Aorta (tissue), 5 donors: ENCODE measurements around the gene CD248. TPM values are rescaled to one million over a fixed set of nuclear protein-coding genes. Genes with fewer than 3 reads are reported as not detected.
A peak's percentile ranks its signal among the peaks of the same experiment; 100 is the strongest.

Source experiments
- ATAC-seq: fragments of 200-7000 bp; cut with Tn5 transposase; one replicate; pipeline ENCODE4 v1.9.1; 2022; ENCODE audit warnings: moderate library complexity; ENCODE audit not compliant: low FRiP score
- DNase-seq, 2 donors: peaks; one replicate each; pipeline ENCODE4 v3.0.0-alpha.2; 2020
- H3K27ac ChIP-seq, 2 donors: one replicate each; pipeline ENCODE4 v1.5.1; 2013; ENCODE audit warnings: low read length in 2 of 2, mild to moderate bottlenecking in 2 of 2, moderate library complexity in 2 of 2, control low read depth in 1 of 2, inconsistent platforms in 1 of 2, low read depth in 1 of 2
- H3K27me3 ChIP-seq, 2 donors: one replicate each; pipeline ENCODE4 v1.6.1; 2013; ENCODE audit warnings: control low read depth in 1 of 2, low read length in 1 of 2, mild to moderate bottlenecking in 1 of 2, moderate library complexity in 1 of 2; ENCODE audit not compliant: insufficient read depth in 2 of 2, control insufficient read depth in 1 of 2
- H3K36me3 ChIP-seq, 2 donors: one replicate each; pipeline ENCODE4 v1.6.1; 2013; ENCODE audit warnings: control low read depth in 1 of 2, low read length in 1 of 2, mild to moderate bottlenecking in 1 of 2; ENCODE audit not compliant: insufficient read depth in 2 of 2, control insufficient read depth in 1 of 2
- H3K4me1 ChIP-seq, 2 donors: one replicate each; pipeline ENCODE4 v1.6.1; 2013; ENCODE audit warnings: low read length in 2 of 2, control low read depth in 1 of 2, mild to moderate bottlenecking in 1 of 2, moderate library complexity in 1 of 2; ENCODE audit not compliant: insufficient read depth in 2 of 2, control insufficient read depth in 1 of 2
- H3K4me3 ChIP-seq, 2 donors: one replicate each; pipeline ENCODE4 v1.5.1; 2013; ENCODE audit warnings: low read length in 2 of 2, control low read depth in 1 of 2, mild to moderate bottlenecking in 1 of 2
- H3K9me3 ChIP-seq: one replicate; pipeline ENCODE4 v1.6.1; 2013; ENCODE audit warnings: mild to moderate bottlenecking, low read length; ENCODE audit not compliant: control insufficient read depth
- WGBS, 2 donors: extraction: QIAGEN DNeasy Blood & Tissue Kit; methylation state at CpG; one replicate each; pipeline ENCODE4 v1.1.7; 2013; 5-methylcytosine and 5-hydroxymethylcytosine counted together
- intact Hi-C, 2 donors: fragments of 100-400 bp; cut with DNase I; formaldehyde crosslinking; loops; one replicate each; pipeline versions ENCODE4 v1.14.2 to v1.15.0; 2022
- polyA plus RNA-seq, 2 donors: library from polyadenylated mRNA; stranded (reverse); fragments of 200-250 nt; gene quantifications; one replicate each; pipeline ENCODE4 v1.2.3, GENCODE V29; 2013
- total RNA-seq, 2 donors: library from RNA; stranded (reverse); fragmentation: NEBNext Ultra II Directional; extraction: Animal tissue kit (Norgen Biotek cat#: 25700); gene quantifications; one replicate each; pipeline ENCODE4 v1.2.1, GENCODE V29; 2021
- donor health status: healthy with polysubstance abuse.
- donor health status: Bipolar disorder and iron deficiency.
- donor health status: DM: no; HTN: no; CAD: no.
- donor health status: DM: no; HTN: no; CAD: no.
- donor health status: DM: yes; HTN: yes; CAD: no.

Gene CD248
- total and polyA plus RNA-seq, 4 donors: 3.1 to 118 (median 22.9) TPM

- no peaks in the 10 kb centered on the region for H3K27me3 ChIP-seq
- H3K4me1 ChIP-seq: peaks cover 0 to 2% of the 10 kb centered on the region in 2 donors
- peak overlapping the region in 1 of 2 donors; percentile 41 for H3K27ac ChIP-seq
- H3K36me3 ChIP-seq: peaks cover 2 to 10% of the 10 kb centered on the region in 2 donors
- peak overlapping the region; percentile 59 to 77 for H3K4me3 ChIP-seq
- intact Hi-C loops: loop anchor here in 1 of 2 donors (10.0 kb wide), 1 partner anchor 194 kb away; the partner anchor contains the start of gene PACS1
- 2 to 3% methylated on average over 32 of the region's 32 CpGs for WGBS, 2 donors
- H3K9me3 ChIP-seq: no peaks in the 10 kb centered on the region
- no peak for DNase-seq
- ATAC-seq: no peak
Observed at GRCh38 chr11:66268952-66269905, 47.6 kb downstream of the CD248 start.

GRCh38 chr11:66268244-66268951 lies 48.4 kb downstream of the CD248 start, which contains the start of gene RAB1B:
TSS of gene RAB1B (plus strand) at chr11:66268639. CDS start at chr11:66268680, 41 bp downstream.
- H3K9me3 ChIP-seq: no peaks in the 10 kb centered on the region
- ATAC-seq (peak; percentile 95), DNase-seq (peak; percentile 100)
- peak within 1 kb of the TSS; percentile 68 to 95 for H3K27ac ChIP-seq
- intact Hi-C loops: loop anchor here in 1 of 2 donors (10.0 kb wide), 1 partner anchor 194 kb away; the partner anchor contains the start of gene PACS1
- H3K36me3 ChIP-seq: peaks cover 0 to 9% of the 10 kb centered on the region in 2 donors
- 0% methylated on average over 46 to 64 of the region's 64 CpGs for WGBS, 2 donors
- peaks cover 0 to 2% of the 10 kb centered on the region in 2 donors for H3K4me1 ChIP-seq
- H3K4me3 ChIP-seq: peak within 1 kb of the TSS; percentile 59 to 81
- no peaks in the 10 kb centered on the region for H3K27me3 ChIP-seq

- Histone ChIP-seq H3K36me3 (peaks cover 0 to 7% of the 10 kb centered on the region in 2 donors), H3K27ac (peak overlapping the region; percentile 68 to 95), H3K27me3 (no peaks in the 10 kb centered on the region), H3K4me3 (peak overlapping the region; percentile 52 to 81), H3K4me1 (peaks cover 0 to 2% of the 10 kb centered on the region in 2 donors), H3K9me3 (no peaks in the 10 kb centered on the region)
- WGBS, 2 donors: 0 to 1% methylated on average over 59 to 61 of the region's 61 CpGs
- ATAC-seq: peak; percentile 92
- DNase-seq: peak; percentile 92 to 97
- intact Hi-C loops: loop anchor here in 1 of 2 donors (10.0 kb wide), 1 partner anchor 193 kb away; the partner anchor contains the start of gene PACS1
Observed at GRCh38 chr11:66267379-66268243, 49.2 kb downstream of the CD248 start.

GRCh38 chr11:66267039-66267378 lies 49.8 kb downstream of the CD248 start:
- intact Hi-C loops: loop anchor here in 1 of 2 donors (10.0 kb wide), 1 partner anchor 192 kb away; the partner anchor contains the start of gene PACS1
- Histone ChIP-seq H3K9me3 (no peaks in the 10 kb centered on the region), H3K36me3 (peaks cover 0 to 3% of the 10 kb centered on the region in 2 donors), H3K4me1 (peaks cover 0 to 2% of the 10 kb centered on the region in 2 donors), H3K4me3 (peak overlapping the region; percentile 27 to 39), H3K27ac (peak overlapping the region in 1 of 2 donors; percentile 53), H3K27me3 (no peaks in the 10 kb centered on the region)
- DNase-seq (no peak), ATAC-seq (no peak)
- 7 to 9% methylated on average over 13 of the region's 13 CpGs for WGBS, 2 donors

- no peak for DNase-seq
- peaks cover 0 to 2% of the 10 kb centered on the region in 2 donors for H3K4me1 ChIP-seq
- ATAC-seq: no peak
- H3K9me3 ChIP-seq: no peaks in the 10 kb centered on the region
- peaks cover 0 to 3% of the 10 kb centered on the region in 2 donors for H3K36me3 ChIP-seq
- H3K27ac ChIP-seq: no peak overlapping the region
- no peak overlapping the region for H3K4me3 ChIP-seq
- WGBS, 2 donors: 73 to 77% methylated on average over 20 of the region's 20 CpGs
- intact Hi-C loops: loop anchor here in 1 of 2 donors (10.0 kb wide), 1 partner anchor 192 kb away; the partner anchor contains the start of gene PACS1
- no peaks in the 10 kb centered on the region for H3K27me3 ChIP-seq
Observed at GRCh38 chr11:66266378-66267038, 50.3 kb downstream of the CD248 start.

- H3K36me3 ChIP-seq: peaks cover 0 to 3% of the 10 kb centered on the region in 2 donors
- 93 to 94% methylated on average over 26 of the region's 26 CpGs for WGBS, 2 donors
- ATAC-seq: no peak
- no peak overlapping the region for H3K27ac ChIP-seq
- DNase-seq: no peak
- H3K4me3 ChIP-seq: no peak overlapping the region
- H3K27me3 ChIP-seq: no peaks in the 10 kb centered on the region
- intact Hi-C loops: loop anchor here in 1 of 2 donors (10.0 kb wide), 1 partner anchor 191 kb away; the partner anchor contains the start of gene PACS1
- no peaks in the 10 kb centered on the region for H3K9me3 ChIP-seq
- H3K4me1 ChIP-seq: peaks cover 0 to 2% of the 10 kb centered on the region in 2 donors
Observed at GRCh38 chr11:66265531-66266377, 51.1 kb downstream of the CD248 start.

GRCh38 chr11:66264914-66265313 lies 51.9 kb downstream of the CD248 start:
- H3K36me3 ChIP-seq: peaks cover 0 to 3% of the 10 kb centered on the region in 2 donors
- no peak for ATAC-seq
- intact Hi-C loops: loop anchor here in 1 of 2 donors (10.0 kb wide), 1 partner anchor 190 kb away; the partner anchor contains the start of gene PACS1
- H3K27ac ChIP-seq: no peak overlapping the region
- H3K9me3 ChIP-seq: no peaks in the 10 kb centered on the region
- H3K27me3 ChIP-seq: no peaks in the 10 kb centered on the region
- no peak overlapping the region for H3K4me3 ChIP-seq
- H3K4me1 ChIP-seq: peaks cover 0 to 2% of the 10 kb centered on the region in 2 donors
- 63 to 66% methylated on average over 12 of the region's 12 CpGs for WGBS, 2 donors
- DNase-seq: no peak
